AG09319 (cell line): Measurements from ENCODE around the gene TIMM17B.

Source experiments
- DNase-seq: peaks from one replicate; pipeline ENCODE4 v3.0.0-alpha.2; 2010; ENCODE audit warnings: low read depth; ENCODE audit errors: extremely low read depth
- CTCF ChIP-seq: IDR thresholded peaks from 2 replicates; pipeline ENCODE4 v1.5.1; 2011; ENCODE audit warnings: low read depth, mild to moderate bottlenecking, inconsistent platforms, low read length, moderate library complexity

Gene TIMM17B

GRCh38 chrX:48902776-48903175 lies 5.2 kb upstream of the TIMM17B start:
- no peak for TF ChIP-seq CTCF
- no peak for DNase-seq

- no peak for DNase-seq
- no peak for TF ChIP-seq CTCF
Observed at GRCh38 chrX:48902135-48902534, 4.6 kb upstream of the TIMM17B start.

DNA sequence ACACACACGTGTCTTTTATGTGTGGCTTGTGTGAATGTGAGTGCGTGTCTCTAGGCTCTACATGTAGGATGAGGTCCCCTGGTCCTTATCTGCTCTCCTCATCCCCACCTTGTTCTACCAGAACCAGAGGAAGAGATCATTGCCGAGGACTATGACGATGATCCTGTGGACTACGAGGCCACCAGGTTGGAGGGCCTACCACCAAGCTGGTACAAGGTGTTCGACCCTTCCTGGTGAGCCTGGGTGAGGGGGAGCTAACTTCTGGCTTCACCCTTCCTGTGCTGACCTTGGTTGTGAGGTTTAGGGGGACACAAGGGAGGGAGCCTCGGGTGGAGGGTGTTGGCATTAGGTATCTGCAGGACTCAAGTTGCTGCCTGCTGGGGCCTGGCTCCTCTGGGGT lies 3.5 kb upstream of the TIMM17B start:
- DNase-seq, result no peak
- no peak for TF ChIP-seq CTCF

GRCh38 chrX:48899078-48899410 lies 1.5 kb upstream of the TIMM17B start:
- no peak for DNase-seq
- TF ChIP-seq CTCF, result no peak

GRCh38 chrX:48897157-48897624 lies 377 bp downstream of the TIMM17B start:
- TF ChIP-seq CTCF, result no peak

GRCh38 chrX:48896611-48897011 lies 957 bp downstream of the TIMM17B start:
- TF ChIP-seq CTCF, result no peak
- no peak for DNase-seq

More at GRCh38 chrX:48897157-48897624, 377 bp downstream of the TIMM17B start:
- no peak for DNase-seq

GRCh38 chrX:48894891-48895290 lies 2.7 kb downstream of the TIMM17B start:
- no peak for DNase-seq

More at GRCh38 chrX:48894891-48895290, 2.7 kb downstream of the TIMM17B start:
- TF ChIP-seq CTCF, result no peak
